NCI-H187 treated with DMSO at 0.1 percent for 48 hours (cell line): ENCODE measurements around the gene CCL1.

Experiments used
- DNase-seq: peaks from one replicate; lab custom pipeline; 2025; lab: John Stamatoyannopoulos, UW

Gene CCL1

GRCh38 chr17:34363183-34363661, at the start of gene CCL1:
Gene CCL1, minus strand, starts transcription at chr17:34363233. Its CDS starts 72 bp downstream, at chr17:34363161.
- no peak for DNase-seq

GRCh38 chr17:34412534-34412933, 49.5 kb upstream of the CCL1 start:
- DNase-seq = no peak

- no peak for DNase-seq
Observed at GRCh38 chr17:34411646-34412421, 48.8 kb upstream of the CCL1 start.

GRCh38 chr17:34409352-34409751, 46.3 kb upstream of the CCL1 start:
- no peak for DNase-seq

- peak; percentile 71 for DNase-seq
Observed at GRCh38 chr17:34408439-34408838, 45.4 kb upstream of the CCL1 start.

- DNase-seq = no peak
Observed at GRCh38 chr17:34406226-34406625, 43.2 kb upstream of the CCL1 start.

- DNase-seq = no peak
Observed at GRCh38 chr17:34403006-34403405, 40.0 kb upstream of the CCL1 start.

GRCh38 chr17:34401165-34401564, 38.1 kb upstream of the CCL1 start:
- DNase-seq = peak; percentile 93

- DNase-seq = no peak
Observed at GRCh38 chr17:34400301-34400931, 37.4 kb upstream of the CCL1 start.

GRCh38 chr17:34399725-34400124, 36.7 kb upstream of the CCL1 start:
- DNase-seq = no peak

GRCh38 chr17:34398990-34399389, 36.0 kb upstream of the CCL1 start:
- no peak for DNase-seq

GRCh38 chr17:34397265-34397664, 34.2 kb upstream of the CCL1 start:
- no peak for DNase-seq

- DNase-seq = peak; percentile 98
Observed at GRCh38 chr17:34393401-34393800, 30.4 kb upstream of the CCL1 start.

- DNase-seq = no peak
Observed at GRCh38 chr17:34391241-34391640, 28.2 kb upstream of the CCL1 start.

- DNase-seq = no peak
Observed at GRCh38 chr17:34390649-34391048, 27.6 kb upstream of the CCL1 start.

- DNase-seq = no peak
Observed at GRCh38 chr17:34389126-34389750, 26.2 kb upstream of the CCL1 start.

- no peak for DNase-seq
Observed at GRCh38 chr17:34387566-34387965, 24.5 kb upstream of the CCL1 start.

- no peak for DNase-seq
Observed at GRCh38 chr17:34386697-34387550, 23.9 kb upstream of the CCL1 start.

- DNase-seq = no peak
Observed at GRCh38 chr17:34386343-34386696, 23.3 kb upstream of the CCL1 start.

- no peak for DNase-seq
Observed at GRCh38 chr17:34384822-34385605, 22.0 kb upstream of the CCL1 start.

- DNase-seq = no peak
Observed at GRCh38 chr17:34384271-34384670, 21.2 kb upstream of the CCL1 start.
